Fibroblast of pulmonary artery (primary cell): ENCODE measurements around the gene MYRIP.

ENCODE experiments used
- DNase-seq: peaks from one replicate; pipeline ENCODE4 v3.0.0-alpha.2; 2010; ENCODE audit warnings: low read depth
- H3K4me3 ChIP-seq: replicated peaks from 2 replicates; pipeline ENCODE4 v1.5.1; 2011; ENCODE audit warnings: low read depth, mild to moderate bottlenecking, control low read depth, low read length, moderate library complexity
- TF ChIP-seq, protein P1 (sequence below): IDR thresholded peaks from 2 replicates; pipeline ENCODE4 v1.5.1; 2011; ENCODE audit warnings: mild to moderate bottlenecking, control low read depth, low read length, inconsistent platforms; ENCODE audit errors: missing control alignments

Gene MYRIP

DNA sequence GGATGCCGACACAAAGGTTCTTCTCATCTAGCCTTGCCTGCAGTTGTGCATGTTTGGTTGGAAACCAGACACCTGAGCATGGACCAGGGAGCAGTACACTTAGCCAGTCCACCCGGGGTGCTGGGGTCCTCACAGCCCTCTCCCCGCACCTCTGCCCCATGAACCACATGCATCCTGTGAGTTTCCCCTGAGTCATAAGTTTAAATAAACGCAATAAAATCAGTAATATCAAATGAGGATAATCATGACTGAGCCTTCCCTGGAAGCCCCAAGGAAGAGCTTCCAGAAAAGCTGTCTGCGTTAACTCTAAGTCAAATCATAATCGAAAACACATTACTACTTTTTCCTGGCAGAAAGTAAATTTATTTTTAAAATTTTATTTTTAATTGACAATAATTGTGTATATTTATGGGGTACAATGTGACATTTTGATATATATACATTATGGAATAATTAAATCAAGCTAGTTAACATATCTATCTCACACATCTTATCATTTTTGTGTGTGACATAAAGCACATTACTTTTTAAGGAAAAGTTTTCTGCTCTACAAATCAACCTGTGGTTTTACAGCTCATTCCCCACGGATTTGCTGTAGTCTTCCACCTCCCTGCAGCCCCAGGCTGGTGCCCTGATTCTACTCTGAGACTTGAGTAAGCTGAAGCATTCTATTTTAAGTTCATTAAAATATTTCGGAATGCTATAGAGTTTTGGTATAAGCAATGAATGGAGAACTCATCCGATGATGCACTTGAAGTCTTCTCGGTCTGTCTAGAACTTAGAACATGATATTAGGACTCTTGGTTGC is 334.1 kb downstream of the MYRIP start:
- DNase-seq = no peak
- TF ChIP-seq, protein P1, sequence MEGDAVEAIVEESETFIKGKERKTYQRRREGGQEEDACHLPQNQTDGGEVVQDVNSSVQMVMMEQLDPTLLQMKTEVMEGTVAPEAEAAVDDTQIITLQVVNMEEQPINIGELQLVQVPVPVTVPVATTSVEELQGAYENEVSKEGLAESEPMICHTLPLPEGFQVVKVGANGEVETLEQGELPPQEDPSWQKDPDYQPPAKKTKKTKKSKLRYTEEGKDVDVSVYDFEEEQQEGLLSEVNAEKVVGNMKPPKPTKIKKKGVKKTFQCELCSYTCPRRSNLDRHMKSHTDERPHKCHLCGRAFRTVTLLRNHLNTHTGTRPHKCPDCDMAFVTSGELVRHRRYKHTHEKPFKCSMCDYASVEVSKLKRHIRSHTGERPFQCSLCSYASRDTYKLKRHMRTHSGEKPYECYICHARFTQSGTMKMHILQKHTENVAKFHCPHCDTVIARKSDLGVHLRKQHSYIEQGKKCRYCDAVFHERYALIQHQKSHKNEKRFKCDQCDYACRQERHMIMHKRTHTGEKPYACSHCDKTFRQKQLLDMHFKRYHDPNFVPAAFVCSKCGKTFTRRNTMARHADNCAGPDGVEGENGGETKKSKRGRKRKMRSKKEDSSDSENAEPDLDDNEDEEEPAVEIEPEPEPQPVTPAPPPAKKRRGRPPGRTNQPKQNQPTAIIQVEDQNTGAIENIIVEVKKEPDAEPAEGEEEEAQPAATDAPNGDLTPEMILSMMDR = no peak
- no peak overlapping the region for H3K4me3 ChIP-seq

DNA sequence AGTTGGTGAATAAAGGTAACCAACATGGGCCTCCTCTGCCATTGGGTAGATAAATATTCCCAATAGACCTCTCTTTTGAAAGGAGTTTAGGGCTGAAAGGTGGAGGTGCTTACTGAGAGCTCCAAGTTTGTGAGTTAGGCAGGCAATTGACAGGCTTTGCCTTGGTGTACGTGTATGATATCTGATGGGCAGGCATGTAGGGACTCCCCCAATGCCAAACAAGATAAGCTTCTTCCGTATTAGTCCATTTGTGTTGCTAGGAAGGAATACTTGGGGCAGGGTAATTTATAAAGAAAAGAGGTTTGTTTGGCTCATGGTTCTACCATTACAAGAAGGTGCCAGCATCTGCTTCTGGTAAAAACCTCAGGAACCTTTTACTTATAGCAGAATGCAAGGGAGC is 339.4 kb downstream of the MYRIP start:
- DNase-seq = no peak
- TF ChIP-seq, protein P1 = no peak
- H3K4me3 ChIP-seq = no peak overlapping the region

DNA sequence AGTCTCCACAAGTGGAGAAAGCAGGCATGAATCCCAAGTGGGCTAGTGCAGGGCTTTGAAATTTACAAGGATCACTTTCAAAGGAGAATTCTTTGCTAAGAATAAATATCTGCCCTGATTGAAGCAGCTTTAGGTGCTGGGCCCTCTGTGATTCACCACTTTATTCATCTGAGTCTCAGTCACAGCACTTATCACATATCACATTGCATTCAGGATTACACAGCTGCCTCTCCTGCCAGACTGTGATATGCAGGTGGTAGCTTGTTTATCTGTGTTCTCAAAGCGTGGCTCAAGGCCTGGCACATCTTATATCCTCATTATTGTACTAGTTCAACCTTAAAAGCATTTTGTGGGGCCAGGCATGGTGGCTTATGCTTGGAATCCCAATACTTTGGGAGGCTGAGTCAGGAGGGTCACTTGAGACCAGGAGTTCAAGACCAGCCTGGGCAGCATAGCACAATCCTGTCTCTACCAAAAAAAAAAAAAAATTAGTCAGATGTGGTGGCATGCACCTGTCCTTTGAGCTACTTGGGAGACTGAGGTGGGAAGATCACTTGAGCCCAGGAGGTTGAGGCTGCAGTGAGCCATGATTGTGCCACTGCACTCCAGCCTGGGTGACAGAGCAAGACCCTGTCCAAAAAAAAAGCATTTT is 343.2 kb downstream of the MYRIP start:
- TF ChIP-seq, protein P1 = no peak
- DNase-seq = no peak
- no peak overlapping the region for H3K4me3 ChIP-seq

DNA sequence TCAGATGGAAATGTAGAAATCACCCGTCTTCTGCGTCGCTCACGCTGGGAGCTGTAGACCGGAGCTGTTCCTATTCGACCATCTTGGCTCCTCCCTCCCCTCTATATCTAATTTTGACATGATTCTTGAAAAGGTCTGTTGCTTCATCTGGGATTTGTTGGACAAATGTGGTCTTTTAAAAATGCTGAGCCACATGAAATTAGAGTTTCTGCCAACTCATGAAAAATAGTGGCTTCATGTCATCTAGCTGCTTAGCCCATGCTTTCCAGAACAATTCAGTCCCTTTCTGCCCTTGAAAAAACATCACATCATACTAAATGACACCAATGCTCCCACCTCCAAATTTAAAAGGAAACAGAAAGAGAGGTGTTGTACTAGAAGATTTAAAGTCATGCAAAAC is 351.5 kb downstream of the MYRIP start:
- no peak overlapping the region for H3K4me3 ChIP-seq
- no peak for DNase-seq
- TF ChIP-seq, protein P1 = no peak

DNA sequence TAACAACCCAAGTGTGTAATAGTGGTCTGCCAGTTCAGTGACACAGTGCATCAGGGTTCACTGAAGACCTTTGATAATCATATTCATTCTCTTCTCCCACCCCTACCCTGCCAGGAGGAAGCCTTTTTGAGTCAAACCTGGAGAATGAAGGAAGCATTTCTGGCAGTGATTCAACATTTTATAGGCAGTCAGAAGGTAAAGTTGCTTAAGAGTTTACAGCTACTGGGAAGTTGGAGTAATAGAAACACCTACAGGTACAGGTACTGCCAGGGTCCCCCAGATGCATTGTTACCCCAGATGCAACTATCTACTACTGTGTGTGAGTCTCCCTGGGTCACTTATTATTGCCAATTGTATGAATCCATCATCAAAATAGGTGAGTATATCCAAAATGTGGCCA is 353.2 kb downstream of the MYRIP start:
- TF ChIP-seq, protein P1 = no peak
- H3K4me3 ChIP-seq = no peak overlapping the region
- no peak for DNase-seq

DNA sequence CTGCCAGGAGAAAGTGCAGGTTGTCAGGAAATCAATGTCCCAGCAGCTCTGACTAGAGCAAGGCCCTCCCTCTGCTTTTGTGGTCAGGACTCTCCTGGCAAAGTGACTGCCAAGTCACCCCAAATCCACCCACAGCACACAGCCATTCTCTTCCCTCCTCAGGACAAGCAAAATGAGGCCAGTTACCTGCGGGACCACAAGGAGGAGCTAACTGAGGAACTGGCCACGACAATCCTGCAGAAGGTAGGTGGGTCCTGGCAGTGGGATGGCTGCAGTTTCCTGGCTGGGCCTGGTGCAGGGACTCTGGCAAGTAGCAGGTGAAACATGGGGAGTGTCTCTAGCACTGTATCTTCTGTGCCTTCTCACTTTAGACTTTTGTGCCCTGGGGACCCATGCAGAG is 357.6 kb downstream of the MYRIP start:
- TF ChIP-seq, protein P1 = no peak
- H3K4me3 ChIP-seq = no peak overlapping the region
- no peak for DNase-seq
